ENCODE measurements around the gene FRMD8. TPM values are rescaled to one million over a fixed set of nuclear protein-coding genes. Genes with fewer than 3 reads are reported as not detected.

The FRMD8 gene
- total and polyA plus RNA-seq, 9 of the 15 experiments (the other 6 are each of a cell fraction or from before 2014, with no cell fraction given) = 4.5 to 54.5 (median 15.8) TPM

- TF ChIP-seq, protein P1, sequence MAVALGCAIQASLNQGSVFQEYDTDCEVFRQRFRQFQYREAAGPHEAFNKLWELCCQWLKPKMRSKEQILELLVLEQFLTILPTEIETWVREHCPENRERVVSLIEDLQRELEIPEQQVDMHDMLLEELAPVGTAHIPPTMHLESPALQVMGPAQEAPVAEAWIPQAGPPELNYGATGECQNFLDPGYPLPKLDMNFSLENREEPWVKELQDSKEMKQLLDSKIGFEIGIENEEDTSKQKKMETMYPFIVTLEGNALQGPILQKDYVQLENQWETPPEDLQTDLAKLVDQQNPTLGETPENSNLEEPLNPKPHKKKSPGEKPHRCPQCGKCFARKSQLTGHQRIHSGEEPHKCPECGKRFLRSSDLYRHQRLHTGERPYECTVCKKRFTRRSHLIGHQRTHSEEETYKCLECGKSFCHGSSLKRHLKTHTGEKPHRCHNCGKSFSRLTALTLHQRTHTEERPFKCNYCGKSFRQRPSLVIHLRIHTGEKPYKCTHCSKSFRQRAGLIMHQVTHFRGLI (CRISPR knock-in tag; IDR thresholded peaks at IDR 0.05) = no peak
- TF ChIP-seq NEUROD1 (IDR thresholded peaks at IDR 0.05; ENCODE audit: borderline replicate concordance, low read depth, low read length, partially characterized antibody) (no peak), ZNF253 (CRISPR knock-in tag; conservative IDR thresholded peaks at IDR 0.05) (no peak; the same call in 1 of the 2 replicates), DIDO1 (tag; IDR thresholded peaks at IDR 0.05; ENCODE audit: low read depth) (no peak), BACH1 (tag; IDR thresholded peaks at IDR 0.05) (peak; percentile 36; the same call in 1 of the 2 replicates)
- TF ChIP-seq, protein P2, sequence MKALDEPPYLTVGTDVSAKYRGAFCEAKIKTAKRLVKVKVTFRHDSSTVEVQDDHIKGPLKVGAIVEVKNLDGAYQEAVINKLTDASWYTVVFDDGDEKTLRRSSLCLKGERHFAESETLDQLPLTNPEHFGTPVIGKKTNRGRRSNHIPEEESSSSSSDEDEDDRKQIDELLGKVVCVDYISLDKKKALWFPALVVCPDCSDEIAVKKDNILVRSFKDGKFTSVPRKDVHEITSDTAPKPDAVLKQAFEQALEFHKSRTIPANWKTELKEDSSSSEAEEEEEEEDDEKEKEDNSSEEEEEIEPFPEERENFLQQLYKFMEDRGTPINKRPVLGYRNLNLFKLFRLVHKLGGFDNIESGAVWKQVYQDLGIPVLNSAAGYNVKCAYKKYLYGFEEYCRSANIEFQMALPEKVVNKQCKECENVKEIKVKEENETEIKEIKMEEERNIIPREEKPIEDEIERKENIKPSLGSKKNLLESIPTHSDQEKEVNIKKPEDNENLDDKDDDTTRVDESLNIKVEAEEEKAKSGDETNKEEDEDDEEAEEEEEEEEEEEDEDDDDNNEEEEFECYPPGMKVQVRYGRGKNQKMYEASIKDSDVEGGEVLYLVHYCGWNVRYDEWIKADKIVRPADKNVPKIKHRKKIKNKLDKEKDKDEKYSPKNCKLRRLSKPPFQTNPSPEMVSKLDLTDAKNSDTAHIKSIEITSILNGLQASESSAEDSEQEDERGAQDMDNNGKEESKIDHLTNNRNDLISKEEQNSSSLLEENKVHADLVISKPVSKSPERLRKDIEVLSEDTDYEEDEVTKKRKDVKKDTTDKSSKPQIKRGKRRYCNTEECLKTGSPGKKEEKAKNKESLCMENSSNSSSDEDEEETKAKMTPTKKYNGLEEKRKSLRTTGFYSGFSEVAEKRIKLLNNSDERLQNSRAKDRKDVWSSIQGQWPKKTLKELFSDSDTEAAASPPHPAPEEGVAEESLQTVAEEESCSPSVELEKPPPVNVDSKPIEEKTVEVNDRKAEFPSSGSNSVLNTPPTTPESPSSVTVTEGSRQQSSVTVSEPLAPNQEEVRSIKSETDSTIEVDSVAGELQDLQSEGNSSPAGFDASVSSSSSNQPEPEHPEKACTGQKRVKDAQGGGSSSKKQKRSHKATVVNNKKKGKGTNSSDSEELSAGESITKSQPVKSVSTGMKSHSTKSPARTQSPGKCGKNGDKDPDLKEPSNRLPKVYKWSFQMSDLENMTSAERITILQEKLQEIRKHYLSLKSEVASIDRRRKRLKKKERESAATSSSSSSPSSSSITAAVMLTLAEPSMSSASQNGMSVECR (CRISPR knock-in tag; IDR thresholded peaks at IDR 0.05) = no peak; the same call in 1 of the 2 replicates
Observed at GRCh38 chr11:65425971-65426838, 39.8 kb downstream of the FRMD8 start (continued).

All from K562 (cell line).